GM12878 (cell line): Measurements from ENCODE around the gene RPL12. TPM values are rescaled to one million over a fixed set of nuclear protein-coding genes. Genes with fewer than 3 reads are reported as not detected.

ENCODE experiments used
- ATAC-seq: fragments of 200-7000 bp; cut with Tn5 transposase; 3 replicates; pipeline ENCODE4 v1.9.1; 2020; ENCODE audit warnings: mild to moderate bottlenecking, moderate library complexity
- BruUV-seq: library from RNA; stranded (reverse); fragments of 400-500 nt; replicated peaks from 2 replicates; lab custom pipeline; 2021; lab: Mats Ljungman, UMichigan
- CTCF ChIA-PET: fragments of 300-600 bp; sonication (Branson Sonifier 250); formaldehyde crosslinking; extraction: SDS; loops from one replicate; lab custom pipeline; 2021; ENCODE audit warnings: inconsistent platforms; lab: Yijun Ruan, JAX
- POLR2A ChIA-PET: fragments of 350-600 bp; formaldehyde crosslinking; extraction: SDS; loops from one replicate; lab custom pipeline; 2021; ENCODE audit warnings: inconsistent platforms; lab: Charles Lee
- RAD21 ChIA-PET: fragments of 300-600 bp; sonication (Branson Sonifier 250); formaldehyde crosslinking; loops from one replicate; lab custom pipeline; 2023; ENCODE audit warnings: antibody characterized with exemption; ENCODE audit not compliant: unreplicated experiment; lab: Charles Lee
- SMC1A ChIA-PET: fragments of 300-600 bp; sonication (Branson Sonifier 250); formaldehyde crosslinking; loops from one replicate; lab custom pipeline; 2023; ENCODE audit not compliant: unreplicated experiment, uncharacterized antibody; lab: Charles Lee
- DNase-seq: peaks from one replicate; pipeline ENCODE4 v3.0.0-alpha.2; 2011; ENCODE audit warnings: low read depth, low spot score
- FAIRE-seq: peaks from 3 replicates; lab custom pipeline; 2011; peaks lifted over from hg19 to GRCh38; lab: Jason Lieb, UNC
- H2AFZ ChIP-seq: 2 replicates; pipeline ENCODE4 v1.6.0; 2011; ENCODE audit warnings: low read depth, low read length, control low read depth; ENCODE audit not compliant: control insufficient read depth
- H3K27ac ChIP-seq: 2 replicates; pipeline ENCODE4 v1.5.1; 2011; ENCODE audit warnings: control low read depth; ENCODE audit not compliant: control insufficient read depth, insufficient read depth
- H3K27me3 ChIP-seq, 2 experiments: replicated peaks in 1 of 2; 2 replicates each; pipeline versions ENCODE4 v1.6.0 to v1.6.1; 2011; ENCODE audit warnings: low read length in 1 of 2; ENCODE audit not compliant: control insufficient read depth in 2 of 2, insufficient read depth in 2 of 2
- H3K36me3 ChIP-seq, 2 experiments: 2 replicates each; pipeline ENCODE4 v1.5.1; 2011; ENCODE audit warnings: low read length in 1 of 2; ENCODE audit not compliant: control insufficient read depth in 2 of 2, insufficient read depth in 2 of 2
- H3K4me1 ChIP-seq: 2 replicates; pipeline ENCODE4 v1.6.1; 2011; ENCODE audit warnings: mild to moderate bottlenecking, low read length, moderate library complexity, mixed read lengths; ENCODE audit not compliant: control insufficient read depth, insufficient read depth
- H3K4me2 ChIP-seq: 2 replicates; pipeline ENCODE4 v1.6.0; 2011; ENCODE audit warnings: control low read depth; ENCODE audit not compliant: control insufficient read depth, insufficient read depth
- H3K4me3 ChIP-seq: fragments of 200-600 bp; sonication (generic); 2 replicates; pipeline ENCODE4 v1.5.1; 2016
- H3K79me2 ChIP-seq: 2 replicates; pipeline ENCODE4 v1.6.0; 2011; ENCODE audit warnings: low read length; ENCODE audit not compliant: control insufficient read depth, insufficient read depth
- H3K9ac ChIP-seq: 2 replicates; pipeline ENCODE4 v1.8.0; 2011; ENCODE audit warnings: low read length, control low read depth, mixed read lengths; ENCODE audit not compliant: control insufficient read depth, insufficient read depth
- H3K9me3 ChIP-seq: replicated peaks from 3 replicates; pipeline ENCODE4 v1.5.1; 2011; ENCODE audit warnings: mild to moderate bottlenecking, low read length; ENCODE audit not compliant: control insufficient read depth, insufficient read depth
- H4K20me1 ChIP-seq: 2 replicates; pipeline ENCODE4 v1.6.0; 2011; ENCODE audit not compliant: control insufficient read depth, insufficient read depth
- ASH2L ChIP-seq: fragments of 300-600, 200-600 bp; sonication (generic); IDR thresholded peaks from 2 replicates; pipeline ENCODE4 v1.6.1; 2017; ENCODE audit warnings: low read depth, mild to moderate bottlenecking, borderline replicate concordance
- EP300 ChIP-seq, 2 experiments: fragments of 150-350 bp in 1 of 2; IDR thresholded peaks; 2 replicates each; pipeline ENCODE4 v1.6.1; 2011 to 2012; ENCODE audit warnings: low read depth in 2 of 2, low read length in 2 of 2, borderline replicate concordance in 1 of 2, improper control_type of control experiment in 1 of 2, inconsistent platforms in 1 of 2; ENCODE audit not compliant: control insufficient read depth in 1 of 2
- HDAC6 ChIP-seq: fragments of 200-600 bp; sonication (generic); IDR thresholded peaks from one replicate; pipeline ENCODE4 v1.8.0; 2017; ENCODE audit warnings: antibody characterized with exemption; ENCODE audit not compliant: unreplicated experiment
- IRF4 ChIP-seq: IDR thresholded peaks from 2 replicates; pipeline ENCODE4 v1.6.1; 2011; ENCODE audit warnings: low read depth, low read length
- JUNB ChIP-seq: IDR thresholded peaks from 2 replicates; pipeline ENCODE4 v1.6.1; 2016; ENCODE audit warnings: antibody characterized with exemption, mild to moderate bottlenecking
- KAT2A ChIP-seq: conservative IDR thresholded peaks from 2 replicates; pipeline ENCODE4 v1.6.1; 2011; ENCODE audit warnings: low read depth, low read length; ENCODE audit not compliant: control insufficient read depth
- NR2C1 ChIP-seq: fragments of 450-650 bp; IDR thresholded peaks from 2 replicates; pipeline ENCODE4 v1.6.1; 2017; ENCODE audit warnings: antibody characterized with exemption, mild to moderate bottlenecking, moderate library complexity
- POU2F2 ChIP-seq: IDR thresholded peaks from 3 replicates; pipeline ENCODE4 v1.6.1; 2011; ENCODE audit warnings: low read depth, mild to moderate bottlenecking, low read length, borderline replicate concordance
- SMARCA5 ChIP-seq: fragments of 450-650 bp; IDR thresholded peaks from 2 replicates; pipeline ENCODE4 v1.6.1; 2017; ENCODE audit warnings: mild to moderate bottlenecking
- ZNF384 ChIP-seq: IDR thresholded peaks from 2 replicates; pipeline ENCODE4 v1.6.1; 2012; ENCODE audit warnings: low read depth, mild to moderate bottlenecking, low read length, improper control_type of control experiment, borderline replicate concordance
- ZNF622 ChIP-seq: fragments of 450-650 bp; IDR thresholded peaks from 2 replicates; pipeline ENCODE4 v1.6.1; 2017; ENCODE audit warnings: mild to moderate bottlenecking, inconsistent platforms
- ZZZ3 ChIP-seq: IDR thresholded peaks from 2 replicates; pipeline ENCODE4 v1.6.1; 2011; ENCODE audit warnings: low read depth; ENCODE audit not compliant: control insufficient read depth, insufficient read length
- WGBS: methylation state at CpG from one replicate; pipeline ENCODE4 v1.1.6; 2016; ENCODE audit warnings: low lambda C conversion rate; ENCODE audit not compliant: insufficient replicate concordance, insufficient coverage; ENCODE audit errors: missing lambda C conversion rate; 5-methylcytosine and 5-hydroxymethylcytosine counted together
- in situ Hi-C: fragments of 300-500 bp; cut with MboI; formaldehyde crosslinking; loops from 9 replicates; pipeline ENCODE4 v1.14.3; 2018; ENCODE audit warnings: mixed read lengths
- intact Hi-C: fragments of 100-400 bp; cut with micrococcal nuclease; formaldehyde crosslinking; loops from one replicate; pipeline ENCODE4 v1.14.2; 2022; ENCODE audit not compliant: unreplicated experiment
- polyA plus RNA-seq, 11 experiments: library from polyadenylated mRNA; depleted of rRNA in 4 of 11; unstranded in 6 of 11; stranded (reverse) in 5 of 11; fragments of >200 nt; fragmentation: Nextera tagmentation in 4 of 11; fragmentation: Illumina TruSeq in 1 of 11; extraction: Ambion mirVana in 4 of 11; extraction: Trizol in 1 of 11; gene quantifications; 1 replicate in 1 of 11; 2 replicates in 10 of 11; pipeline versions ENCODE4 v1.2.1 to v1.2.3, GENCODE V29; 2011 to 2016; ENCODE audit warnings: inconsistent platforms in 2 of 11, missing spikeins in 2 of 11, low read depth in 1 of 11
- total RNA-seq, 4 experiments: library from RNA; depleted of rRNA in 3 of 4; stranded (reverse); fragments of >200 nt in 3 of 4; fragmentation: Illumina TruSeq in 1 of 4; extraction: Trizol in 1 of 4; gene quantifications; 2 replicates each; pipeline versions ENCODE4 v1.2.1 to v1.2.3, GENCODE V29; 2013 to 2021
- TF ChIP-seq, protein P1 (sequence below): fragments of 450-650 bp; IDR thresholded peaks from 2 replicates; pipeline ENCODE4 v1.6.1; 2017; ENCODE audit warnings: low read depth, mild to moderate bottlenecking, moderate library complexity
- TF ChIP-seq, protein P2 (sequence below): fragments of 150-350 bp; IDR thresholded peaks from 2 replicates; pipeline ENCODE4 v1.6.1; 2014; ENCODE audit warnings: mild to moderate bottlenecking, low read depth, low read length
- TF ChIP-seq, protein P3 (sequence below): IDR thresholded peaks from 2 replicates; pipeline ENCODE4 v1.6.1; 2011; ENCODE audit warnings: low read depth, low read length, improper control_type of control experiment, borderline replicate concordance

RPL12 gene
- total and polyA plus RNA-seq, 10 of the 15 experiments (the other 5 are each of a cell fraction or from before 2014, with no cell fraction given) = 961 to 5,544 (median 2,858) TPM

DNA sequence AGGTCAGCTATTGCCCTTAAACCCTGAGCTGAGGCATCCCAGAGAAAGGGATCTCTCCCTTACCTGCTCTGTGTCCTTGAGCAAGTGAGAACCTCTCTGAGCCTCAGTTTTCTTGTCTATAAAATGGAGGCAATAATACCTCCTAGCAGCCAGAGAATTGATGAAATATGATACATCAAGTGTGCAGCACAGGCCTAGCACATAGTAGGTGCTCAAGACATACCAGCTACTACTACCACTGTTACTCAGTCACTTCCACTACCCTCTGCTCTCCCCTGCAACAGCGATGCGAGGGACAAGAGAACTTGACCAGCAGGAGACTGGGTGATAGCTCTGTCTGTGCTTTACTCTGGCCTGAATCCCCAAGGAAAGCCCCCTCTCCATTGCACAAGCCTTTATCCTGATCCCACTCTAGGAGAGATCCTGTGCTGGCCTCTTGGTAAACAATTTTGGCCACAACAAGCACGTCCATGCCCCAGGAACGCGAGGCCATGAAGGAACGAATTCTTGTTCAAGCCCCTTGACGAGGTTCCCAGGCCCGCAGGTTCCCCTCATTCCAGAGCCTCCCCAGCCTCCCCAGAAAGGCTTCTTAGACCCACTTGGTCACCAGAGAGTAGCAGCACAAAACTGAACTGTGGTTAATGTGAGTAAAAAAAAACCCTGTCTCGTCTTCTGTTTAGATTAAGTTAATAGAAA lies 39.5 kb upstream of the RPL12 start:
- CTCF ChIA-PET = interaction anchor here (0.6 to 0.7 kb wide), 2 partner anchors 18 to 429 kb away, joined by 3 read pairs; no protein-coding TSS in a partner anchor
- no peaks in the 10 kb centered on the region for H3K79me2 ChIP-seq
- POLR2A ChIA-PET = no interaction called here
- no peak for TF ChIP-seq ZNF622
- TF ChIP-seq EP300 (IDR thresholded peaks at IDR 0.05; ENCODE audit: borderline replicate concordance in 1 of 2, control insufficient read depth in 1 of 2, low read depth in 2 of 2, low read length in 2 of 2) = no peak
- TF ChIP-seq ZNF384 = no peak
- TF ChIP-seq, protein P1, sequence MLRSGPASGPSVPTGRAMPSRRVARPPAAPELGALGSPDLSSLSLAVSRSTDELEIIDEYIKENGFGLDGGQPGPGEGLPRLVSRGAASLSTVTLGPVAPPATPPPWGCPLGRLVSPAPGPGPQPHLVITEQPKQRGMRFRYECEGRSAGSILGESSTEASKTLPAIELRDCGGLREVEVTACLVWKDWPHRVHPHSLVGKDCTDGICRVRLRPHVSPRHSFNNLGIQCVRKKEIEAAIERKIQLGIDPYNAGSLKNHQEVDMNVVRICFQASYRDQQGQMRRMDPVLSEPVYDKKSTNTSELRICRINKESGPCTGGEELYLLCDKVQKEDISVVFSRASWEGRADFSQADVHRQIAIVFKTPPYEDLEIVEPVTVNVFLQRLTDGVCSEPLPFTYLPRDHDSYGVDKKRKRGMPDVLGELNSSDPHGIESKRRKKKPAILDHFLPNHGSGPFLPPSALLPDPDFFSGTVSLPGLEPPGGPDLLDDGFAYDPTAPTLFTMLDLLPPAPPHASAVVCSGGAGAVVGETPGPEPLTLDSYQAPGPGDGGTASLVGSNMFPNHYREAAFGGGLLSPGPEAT = no peak
- TF ChIP-seq, protein P2, sequence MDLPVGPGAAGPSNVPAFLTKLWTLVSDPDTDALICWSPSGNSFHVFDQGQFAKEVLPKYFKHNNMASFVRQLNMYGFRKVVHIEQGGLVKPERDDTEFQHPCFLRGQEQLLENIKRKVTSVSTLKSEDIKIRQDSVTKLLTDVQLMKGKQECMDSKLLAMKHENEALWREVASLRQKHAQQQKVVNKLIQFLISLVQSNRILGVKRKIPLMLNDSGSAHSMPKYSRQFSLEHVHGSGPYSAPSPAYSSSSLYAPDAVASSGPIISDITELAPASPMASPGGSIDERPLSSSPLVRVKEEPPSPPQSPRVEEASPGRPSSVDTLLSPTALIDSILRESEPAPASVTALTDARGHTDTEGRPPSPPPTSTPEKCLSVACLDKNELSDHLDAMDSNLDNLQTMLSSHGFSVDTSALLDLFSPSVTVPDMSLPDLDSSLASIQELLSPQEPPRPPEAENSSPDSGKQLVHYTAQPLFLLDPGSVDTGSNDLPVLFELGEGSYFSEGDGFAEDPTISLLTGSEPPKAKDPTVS = no peak
- no peak for TF ChIP-seq SMARCA5
- TF ChIP-seq NR2C1 = no peak
- TF ChIP-seq POU2F2 = no peak
- no peak for TF ChIP-seq JUNB
- no peak for TF ChIP-seq ASH2L
- TF ChIP-seq ZZZ3 = no peak
- no peak for TF ChIP-seq KAT2A
- TF ChIP-seq HDAC6 = no peak
- TF ChIP-seq, protein P3, sequence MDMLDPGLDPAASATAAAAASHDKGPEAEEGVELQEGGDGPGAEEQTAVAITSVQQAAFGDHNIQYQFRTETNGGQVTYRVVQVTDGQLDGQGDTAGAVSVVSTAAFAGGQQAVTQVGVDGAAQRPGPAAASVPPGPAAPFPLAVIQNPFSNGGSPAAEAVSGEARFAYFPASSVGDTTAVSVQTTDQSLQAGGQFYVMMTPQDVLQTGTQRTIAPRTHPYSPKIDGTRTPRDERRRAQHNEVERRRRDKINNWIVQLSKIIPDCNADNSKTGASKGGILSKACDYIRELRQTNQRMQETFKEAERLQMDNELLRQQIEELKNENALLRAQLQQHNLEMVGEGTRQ = no peak
- no peak for TF ChIP-seq IRF4
- TF ChIP-seq, all 136 proteins: peak for 0
- no peak overlapping the region for H3K4me2 ChIP-seq
- 81% methylated on average over 9 of the region's 9 CpGs for WGBS
- intact Hi-C loops (no loop called here), in situ Hi-C loops (no loop called here)
- no peak overlapping the region for H2AFZ ChIP-seq
- H3K27ac ChIP-seq = no peak overlapping the region
- no peaks in the 10 kb centered on the region for H3K4me1 ChIP-seq
- DNase-seq (no peak), ATAC-seq (no peak), FAIRE-seq (no peak)
- H3K9ac ChIP-seq = no peak overlapping the region
- no peaks in the 10 kb centered on the region for H4K20me1 ChIP-seq
- ChIA-PET RAD21 (no interaction called here), SMC1A (no interaction called here)
- no peak overlapping the region for H3K4me3 ChIP-seq
- BruUV-seq = no TSS peak
- H3K36me3 ChIP-seq = peaks cover 3 to 10% of the 10 kb centered on the region in 2 experiments; a peak in 3 of 4 replicates
- no peaks in the 10 kb centered on the region for H3K27me3 ChIP-seq
- H3K9me3 ChIP-seq = no peaks in the 10 kb centered on the region
